Neural crest cell (in vitro differentiated cells): ENCODE measurements around the gene ZEB2. TPM values are rescaled to one million over a fixed set of nuclear protein-coding genes. Genes with fewer than 3 reads are reported as not detected.

Experiments
- DNase-seq: peaks from one replicate; pipeline ENCODE4 v3.0.0; 2021; ENCODE audit warnings: low read depth, mixed read lengths, low spot score
- H3K27ac Mint-ChIP-seq: one replicate; pipeline ENCODE4 v1.8.0; 2021; ENCODE audit warnings: mild to moderate bottlenecking, mixed read lengths; ENCODE audit not compliant: unreplicated experiment
- H3K27me3 Mint-ChIP-seq: 2 replicates; pipeline ENCODE4 v1.8.0; 2021; ENCODE audit warnings: low read depth, mild to moderate bottlenecking, mixed read lengths
- H3K36me3 Mint-ChIP-seq: 2 replicates; pipeline ENCODE4 v1.8.0; 2021; ENCODE audit warnings: low read depth, mild to moderate bottlenecking, mixed read lengths
- H3K4me1 Mint-ChIP-seq: 2 replicates; pipeline ENCODE4 v1.8.0; 2021; ENCODE audit warnings: mixed read lengths
- H3K4me3 Mint-ChIP-seq: one replicate; pipeline ENCODE4 v1.8.0; 2021; ENCODE audit warnings: mild to moderate bottlenecking, mixed read lengths
- H3K9me3 Mint-ChIP-seq: 2 replicates; pipeline ENCODE4 v1.8.0; 2021; ENCODE audit warnings: mixed read lengths
- CTCF ChIP-seq: fragments of 200-600 bp; sonication (generic); conservative IDR thresholded peaks from 2 replicates; pipeline ENCODE4 v1.5.0; 2021; ENCODE audit warnings: antibody characterized with exemption, mild to moderate bottlenecking
- total RNA-seq: library from RNA; stranded (reverse); gene quantifications from 2 replicates; pipeline ENCODE4 v1.2.1, GENCODE V29; 2021

ZEB2 gene
- total RNA-seq, 1 donor from 2014 or later = 192 TPM

GRCh38 chr2:144447535-144447934, 72.4 kb downstream of the ZEB2 start:
- Mint-ChIP-seq H3K36me3 (peaks cover 20% of the 10 kb centered on the region), H3K4me3 (no peak overlapping the region), H3K4me1 (peaks cover 69% of the 10 kb centered on the region), H3K27me3 (no peaks in the 10 kb centered on the region), H3K9me3 (no peaks in the 10 kb centered on the region), H3K27ac (no peak overlapping the region)
- no peak for DNase-seq
- no peak for TF ChIP-seq CTCF

GRCh38 chr2:144446136-144446535, 73.8 kb downstream of the ZEB2 start:
- Mint-ChIP-seq H3K36me3 (peaks cover 21% of the 10 kb centered on the region), H3K4me3 (peak overlapping the region; percentile 2), H3K4me1 (peaks cover 69% of the 10 kb centered on the region), H3K9me3 (no peaks in the 10 kb centered on the region), H3K27ac (no peak overlapping the region), H3K27me3 (no peaks in the 10 kb centered on the region)
- TF ChIP-seq CTCF = no peak
- DNase-seq = no peak

GRCh38 chr2:144445196-144445595, 74.7 kb downstream of the ZEB2 start:
- peaks cover 70% of the 10 kb centered on the region for H3K4me1 Mint-ChIP-seq
- no peak for DNase-seq
- H3K4me3 Mint-ChIP-seq = peak overlapping the region; percentile 18
- H3K36me3 Mint-ChIP-seq = peaks cover 21% of the 10 kb centered on the region
- H3K27ac Mint-ChIP-seq = peak overlapping the region; percentile 85
- no peak for TF ChIP-seq CTCF
- H3K27me3 Mint-ChIP-seq = no peaks in the 10 kb centered on the region
- H3K9me3 Mint-ChIP-seq = no peaks in the 10 kb centered on the region

- H3K4me1 Mint-ChIP-seq = peaks cover 76% of the 10 kb centered on the region
- H3K27me3 Mint-ChIP-seq = no peaks in the 10 kb centered on the region
- peaks cover 21% of the 10 kb centered on the region for H3K36me3 Mint-ChIP-seq
- no peak for TF ChIP-seq CTCF
- H3K4me3 Mint-ChIP-seq = peak overlapping the region; percentile 1
- no peaks in the 10 kb centered on the region for H3K9me3 Mint-ChIP-seq
- no peak overlapping the region for H3K27ac Mint-ChIP-seq
- no peak for DNase-seq
Measured at GRCh38 chr2:144443837-144444817, 75.8 kb downstream of the ZEB2 start.

- no peak for DNase-seq
- Mint-ChIP-seq H3K27me3 (no peaks in the 10 kb centered on the region), H3K9me3 (no peaks in the 10 kb centered on the region), H3K4me1 (peaks cover 81% of the 10 kb centered on the region), H3K36me3 (peaks cover 28% of the 10 kb centered on the region), H3K4me3 (peak overlapping the region; percentile 25), H3K27ac (peak overlapping the region; percentile 35)
- TF ChIP-seq CTCF = no peak
Measured at GRCh38 chr2:144441711-144442141, 78.2 kb downstream of the ZEB2 start.
